Motor neuron (in vitro differentiated cells): ENCODE measurements around the gene NUDT17. TPM values are rescaled to one million over a fixed set of nuclear protein-coding genes. Genes with fewer than 3 reads are reported as not detected.

ENCODE experiments used
- ATAC-seq, 8 experiments: fragments of 200-7000 bp; cut with Tn5 transposase; replicated peaks in 6 of 8; 2 replicates each; pipeline ENCODE4 v1.8.0; 2021; ENCODE audit warnings: mild to moderate bottlenecking in 8 of 8, moderate library complexity in 8 of 8
- H3K27ac ChIP-seq, 2 donors: fragments of 250-450 bp; sonication (Bioruptor Pico); 2 replicates each; pipeline ENCODE4 v1.9.0; 2021; ENCODE audit warnings: antibody characterized with exemption in 2 of 2, mild to moderate bottlenecking in 2 of 2, moderate library complexity in 1 of 2
- H3K4me1 ChIP-seq, 2 donors: fragments of 250-450 bp; sonication (Bioruptor Pico); replicated peaks in 1 of 2; 2 replicates each; pipeline ENCODE4 v1.6.1; 2021; ENCODE audit warnings: antibody characterized with exemption in 2 of 2, mild to moderate bottlenecking in 2 of 2, moderate library complexity in 1 of 2
- H3K4me3 ChIP-seq, 5 donors: fragments of 250-450 bp; sonication (Bioruptor Pico); 2 replicates each; pipeline ENCODE4 v1.9.0; 2021; ENCODE audit warnings: antibody characterized with exemption in 5 of 5, mild to moderate bottlenecking in 5 of 5, moderate library complexity in 4 of 5
- WGBS, 10 experiments: fragments of 450-650 bp; shearing (Covaris generic); methylation state at CpG; one replicate each; pipeline ENCODE4 v1.0.0; 2022; 5-methylcytosine and 5-hydroxymethylcytosine counted together
- in situ Hi-C, 9 experiments: fragments of 400-800 bp; cut with MboI; loops; one replicate each; pipeline ENCODE4 v1.15.0; 2021; ENCODE audit warnings: low sequenced_read_pairs in 9 of 9, low pct_unique_long_range_greater_than_20kb in 2 of 9; ENCODE audit not compliant: unreplicated experiment in 9 of 9
- total RNA-seq, 8 experiments: library from RNA; unstranded; fragments of 300-600 nt; gene quantifications; 2 replicates each; pipeline versions ENCODE4 v1.2.3 to v1.2.4, GENCODE V29; 2022

Gene NUDT17
- total RNA-seq, 8 experiments from 2014 or later = 1.6 to 7.2 (median 3.1) TPM

GRCh38 chr1:145885738-145886287 is 40.4 kb downstream of the NUDT17 start, which contains the start of gene ANKRD35:
TSS of gene ANKRD35 (minus strand) at chr1:145885866. CDS start at chr1:145885758, 108 bp downstream.
- WGBS, 10 experiments = 2% methylated on average over 9 of the region's 36 CpGs; no CpG with 5 or more reads in 9 of the 10 experiments
- peaks cover 5 to 6% of the 10 kb centered on the region in 2 donors for H3K4me1 ChIP-seq
- H3K4me3 ChIP-seq = peak within 1 kb of the TSS; percentile 50 to 70 (median 63)
- in situ Hi-C loops = loop anchor here in 1 of 9 experiments (10.0 kb wide), 1 partner anchor 119 kb away; no protein-coding TSS in a partner anchor
- H3K27ac ChIP-seq = no peak within 1 kb of the TSS
- peak; percentile 97 to 100 (median 98) for ATAC-seq

GRCh38 chr1:145886390-145886789 is 41.0 kb downstream of the NUDT17 start:
- Histone ChIP-seq H3K4me1 (peaks cover 5 to 6% of the 10 kb centered on the region in 2 donors), H3K4me3 (peak overlapping the region; percentile 50 to 70 (median 63)), H3K27ac (no peak overlapping the region)
- no peak for ATAC-seq
- in situ Hi-C loops = loop anchor here in 1 of 9 experiments (10.0 kb wide), 1 partner anchor 118 kb away; no protein-coding TSS in a partner anchor
- WGBS, 10 experiments = 20 to 80% (median 60%) methylated on average over 1 to 11 of the region's 11 CpGs; no CpG with 5 or more reads in 1 of the 10 experiments

DNA sequence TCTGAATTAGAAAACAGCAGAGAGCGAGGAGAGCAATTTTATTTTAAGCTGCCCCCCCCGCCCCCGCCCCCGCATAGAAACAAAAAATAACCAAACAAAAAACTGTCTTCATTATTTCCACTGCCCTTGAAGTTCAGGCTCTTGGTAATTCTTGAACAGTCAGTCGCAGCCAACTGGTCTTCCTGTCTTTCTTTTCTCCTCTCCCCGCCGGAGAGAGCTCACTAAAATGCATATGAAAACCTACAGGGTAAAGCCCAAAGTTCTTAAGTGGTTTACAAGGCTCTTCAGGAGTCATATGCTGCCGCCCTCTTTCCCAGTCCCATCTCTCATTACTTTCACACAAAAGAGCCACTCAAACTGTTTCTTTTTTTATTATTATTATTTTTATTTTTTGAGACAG is 41.4 kb downstream of the NUDT17 start:
- peaks cover 5 to 6% of the 10 kb centered on the region in 2 donors for H3K4me1 ChIP-seq
- in situ Hi-C loops = loop anchor here in 1 of 9 experiments (10.0 kb wide), 1 partner anchor 118 kb away; no protein-coding TSS in a partner anchor
- ATAC-seq = no peak
- 20 to 100% (median 42%) methylated on average over 1 to 8 of the region's 8 CpGs; no CpG with 5 or more reads in 2 of the 10 experiments for WGBS, 10 experiments
- H3K27ac ChIP-seq = no peak overlapping the region
- no peak overlapping the region for H3K4me3 ChIP-seq

- Histone ChIP-seq H3K4me1 (peaks cover 7 to 11% of the 10 kb centered on the region in 2 donors), H3K4me3 (no peak overlapping the region), H3K27ac (no peak overlapping the region)
- 14 to 70% (median 38%) methylated on average over 1 to 5 of the region's 5 CpGs; no CpG with 5 or more reads in 2 of the 10 experiments for WGBS, 10 experiments
- no peak for ATAC-seq
- in situ Hi-C loops = loop anchor here in 1 of 9 experiments (10.0 kb wide), 1 partner anchor 117 kb away; no protein-coding TSS in a partner anchor
Observed at GRCh38 chr1:145887631-145888030, 42.2 kb downstream of the NUDT17 start.

- no peak for ATAC-seq
- Histone ChIP-seq H3K4me3 (no peak overlapping the region), H3K4me1 (peaks cover 7 to 11% of the 10 kb centered on the region in 2 donors), H3K27ac (no peak overlapping the region)
- 60 to 94% (median 79%) methylated on average over 1 to 3 of the region's 3 CpGs; no CpG with 5 or more reads in 4 of the 10 experiments for WGBS, 10 experiments
- in situ Hi-C loops = loop anchor here in 2 of 9 experiments (10.0 kb wide), 2 partner anchors 115 to 125 kb away; no protein-coding TSS in a partner anchor
Observed at GRCh38 chr1:145889722-145890121, 44.3 kb downstream of the NUDT17 start.

DNA sequence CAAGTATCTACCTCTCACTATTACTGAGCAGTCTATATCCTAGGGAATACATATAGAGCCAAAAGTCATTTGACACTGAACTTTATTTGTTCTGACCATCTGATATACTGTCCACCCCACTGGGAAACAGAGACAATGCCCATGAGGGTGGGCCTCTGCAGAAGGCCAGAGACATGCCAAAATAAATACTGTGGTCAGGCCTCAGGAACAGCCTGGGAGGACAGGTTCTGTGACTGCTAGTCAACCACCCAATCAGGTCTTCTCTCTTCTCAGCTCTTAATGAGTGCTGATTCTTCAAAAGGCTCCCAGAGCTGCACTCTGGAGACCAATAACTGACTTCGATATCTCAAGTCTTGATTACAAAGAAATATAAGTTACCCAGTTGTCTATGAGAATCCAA is 45.7 kb downstream of the NUDT17 start:
- 20 to 83% (median 54%) methylated on average over 1 of the region's 1 CpG; no CpG with 5 or more reads in 4 of the 10 experiments for whole genome bisulfite sequencing, 10 experiments
- in situ Hi-C loops = loop anchor here in 1 of 9 experiments (10.0 kb wide), 1 partner anchor 124 kb away; no protein-coding TSS in a partner anchor
- peak in 1 of 8 experiments; percentile 3 for ATAC-seq
- Histone ChIP-seq H3K4me3 (no peak overlapping the region), H3K27ac (no peak overlapping the region), H3K4me1 (peaks cover 2 to 6% of the 10 kb centered on the region in 2 donors)

GRCh38 chr1:145891587-145892485 is 46.4 kb downstream of the NUDT17 start:
- Histone ChIP-seq H3K4me3 (no peak overlapping the region), H3K4me1 (peaks cover 2 to 6% of the 10 kb centered on the region in 2 donors), H3K27ac (no peak overlapping the region)
- in situ Hi-C loops = loop anchor here in 1 of 9 experiments (10.0 kb wide), 1 partner anchor 123 kb away; no protein-coding TSS in a partner anchor
- 0 to 22% (median 4%) methylated on average over 1 to 6 of the region's 6 CpGs for WGBS, 10 experiments
- ATAC-seq = peak; percentile 91 to 100 (median 98)

DNA sequence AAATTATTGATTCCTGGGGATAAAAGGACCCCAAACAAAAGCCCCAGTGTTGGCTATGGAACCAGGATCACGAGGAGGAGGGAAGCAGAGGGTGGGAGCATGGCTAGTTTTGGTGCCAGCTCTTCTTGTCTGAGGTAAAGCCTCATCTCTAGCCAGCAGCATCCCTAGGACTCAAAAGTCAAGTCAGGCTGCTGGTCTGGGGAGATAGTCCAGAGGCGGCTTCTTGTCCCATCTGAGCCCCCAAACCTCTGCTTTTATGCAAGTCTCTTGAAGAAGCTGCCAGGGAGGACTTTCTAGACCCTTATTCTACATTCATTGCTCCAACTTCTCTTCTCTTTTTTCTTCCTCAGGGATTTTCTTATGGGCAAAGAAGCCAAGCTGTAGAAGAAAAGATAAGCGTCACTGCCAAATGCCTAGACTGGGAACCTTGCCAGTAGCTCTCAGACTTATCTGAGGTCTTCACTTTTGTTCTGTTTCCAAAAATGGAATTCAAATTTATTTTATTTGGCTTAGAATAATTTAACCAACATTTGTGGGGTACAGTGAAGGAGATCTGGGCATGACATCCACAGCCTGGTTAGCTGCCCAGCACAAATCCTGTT is 47.2 kb downstream of the NUDT17 start:
- H3K4me3 ChIP-seq = no peak overlapping the region
- H3K4me1 ChIP-seq = peaks cover 2 to 6% of the 10 kb centered on the region in 2 donors
- ATAC-seq = no peak
- no peak overlapping the region for H3K27ac ChIP-seq
- WGBS, 10 experiments = 54 to 100% (median 83%) methylated on average over 1 to 3 of the region's 3 CpGs; no CpG with 5 or more reads in 1 of the 10 experiments
- in situ Hi-C loops = loop anchor here in 1 of 9 experiments (10.0 kb wide), 1 partner anchor 122 kb away; no protein-coding TSS in a partner anchor

- no peak overlapping the region for H3K27ac ChIP-seq
- ATAC-seq = no peak
- peaks cover 2 to 6% of the 10 kb centered on the region in 2 donors for H3K4me1 ChIP-seq
- WGBS, 10 experiments = 65 to 91% (median 80%) methylated on average over 3 to 7 of the region's 7 CpGs; no CpG with 5 or more reads in 3 of the 10 experiments
- in situ Hi-C loops = loop anchor here in 1 of 9 experiments (10.0 kb wide), 1 partner anchor 121 kb away; no protein-coding TSS in a partner anchor
- H3K4me3 ChIP-seq = no peak overlapping the region
Observed at GRCh38 chr1:145893306-145894055, 48.1 kb downstream of the NUDT17 start.

GRCh38 chr1:145895471-145895870 is 50.0 kb downstream of the NUDT17 start:
- 75 to 100% (median 80%) methylated on average over 1 of the region's 1 CpG; no CpG with 5 or more reads in 7 of the 10 experiments for WGBS, 10 experiments
- in situ Hi-C loops = loop anchor here in 1 of 9 experiments (10.0 kb wide), 1 partner anchor 119 kb away; no protein-coding TSS in a partner anchor
- H3K4me1 ChIP-seq = peaks cover 2 to 6% of the 10 kb centered on the region in 2 donors
- H3K4me3 ChIP-seq = no peak overlapping the region
- ATAC-seq = no peak
- H3K27ac ChIP-seq = no peak overlapping the region

DNA sequence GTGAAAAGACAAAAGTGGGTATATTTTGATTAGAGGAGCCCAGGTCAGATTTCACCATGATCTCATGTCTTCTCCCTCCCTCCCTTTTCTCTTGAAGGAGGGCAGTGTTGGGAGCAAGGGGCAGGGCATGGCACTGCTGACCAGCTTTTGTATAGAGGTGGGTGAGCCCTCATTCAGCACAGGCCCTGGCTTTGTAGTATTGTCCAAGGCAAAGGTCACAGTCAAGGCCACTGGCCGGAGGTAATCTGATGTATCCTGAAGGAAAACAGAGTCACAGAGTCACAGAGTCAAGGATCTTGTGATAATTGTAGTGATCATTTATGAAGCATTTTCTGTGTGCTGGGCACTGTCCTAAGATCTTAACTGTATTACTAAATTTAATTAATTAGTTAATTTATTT is 52.5 kb downstream of the NUDT17 start:
- no peak overlapping the region for H3K27ac ChIP-seq
- in situ Hi-C loops = loop anchor here in 1 of 9 experiments (10.0 kb wide), 1 partner anchor 117 kb away; no protein-coding TSS in a partner anchor
- no peak overlapping the region for H3K4me3 ChIP-seq
- no peak for ATAC-seq
- H3K4me1 ChIP-seq = peaks cover 8 to 12% of the 10 kb centered on the region in 2 donors
- WGBS, 10 experiments = 80 to 100% methylated on average over 1 of the region's 1 CpG; no CpG with 5 or more reads in 8 of the 10 experiments
